Endothelial cell of umbilical vein (primary cell): ENCODE results near the gene VIPR2. TPM values are rescaled to one million over a fixed set of nuclear protein-coding genes. Genes with fewer than 3 reads are reported as not detected.

ENCODE experiments used
- BruUV-seq: library from RNA; stranded (reverse); fragments of 400-500 nt; replicated peaks from 2 replicates; lab custom pipeline; 2021; lab: Mats Ljungman, UMichigan
- CTCF ChIA-PET: fragments of 300-600, 350-600 bp; sonication (Branson Sonifier 250); formaldehyde crosslinking; loops from one replicate; lab custom pipeline; 2021; ENCODE audit warnings: antibody characterized with exemption, inconsistent platforms; lab: Charles Lee
- POLR2A ChIA-PET: fragments of 300-600, 350-600 bp; sonication (Branson Sonifier 250); formaldehyde crosslinking; loops from one replicate; lab custom pipeline; 2021; ENCODE audit warnings: antibody characterized with exemption, inconsistent platforms; lab: Charles Lee
- DNase-seq: peaks from one replicate; pipeline ENCODE4 v3.0.0-alpha.2; 2011; ENCODE audit warnings: low read depth, low spot score
- FAIRE-seq: peaks from 2 replicates; lab custom pipeline; 2011; peaks lifted over from hg19 to GRCh38; lab: Jason Lieb, UNC
- H2AFZ ChIP-seq: 2 replicates; pipeline ENCODE4 v1.6.0; 2012; ENCODE audit warnings: low read depth, low read length, control low read depth, inconsistent platforms
- H3K27ac ChIP-seq: 2 replicates; pipeline ENCODE4 v1.5.1; 2011; ENCODE audit warnings: low read depth, mild to moderate bottlenecking, control low read depth, low read length, moderate library complexity; ENCODE audit not compliant: insufficient read depth
- H3K27me3 ChIP-seq, 2 experiments: 2 replicates each; pipeline versions ENCODE4 v1.6.0 to v1.6.1; 2011; ENCODE audit warnings: low read length in 2 of 2, mixed read lengths in 1 of 2; ENCODE audit not compliant: control insufficient read depth in 2 of 2, insufficient read depth in 2 of 2
- H3K36me3 ChIP-seq, 2 experiments: 2 replicates in 1 of 2; 3 replicates in 1 of 2; pipeline ENCODE4 v1.5.1; 2011; ENCODE audit warnings: low read length in 2 of 2, mild to moderate bottlenecking in 1 of 2, moderate library complexity in 1 of 2; ENCODE audit not compliant: control insufficient read depth in 2 of 2, insufficient read depth in 2 of 2; ENCODE audit errors: extremely low read depth in 1 of 2
- H3K4me1 ChIP-seq: 3 replicates; pipeline ENCODE4 v1.5.1; 2011; ENCODE audit warnings: mild to moderate bottlenecking, low read length; ENCODE audit not compliant: control insufficient read depth, insufficient read depth; ENCODE audit errors: extremely low read depth
- H3K4me2 ChIP-seq: 2 replicates; pipeline ENCODE4 v1.6.1; 2011; ENCODE audit warnings: low read length, control low read depth, mixed read lengths; ENCODE audit not compliant: insufficient read depth
- H3K4me3 ChIP-seq, 3 experiments: fragments of 200-600 bp in 1 of 3; sonication (generic), shearing (Covaris generic) in 1 of 3; replicated peaks in 1 of 3; 2 replicates each; pipeline ENCODE4 v1.5.1; 2011 to 2016; ENCODE audit warnings: control low read depth in 3 of 3, low read length in 3 of 3, mild to moderate bottlenecking in 2 of 3, inconsistent platforms in 1 of 3, low read depth in 1 of 3, moderate library complexity in 1 of 3; ENCODE audit not compliant: insufficient read depth in 1 of 3
- H3K79me2 ChIP-seq: 2 replicates; pipeline ENCODE4 v1.6.0; 2012; ENCODE audit warnings: low read length, inconsistent platforms; ENCODE audit not compliant: control insufficient read depth, insufficient read depth
- H3K9ac ChIP-seq: replicated peaks from 2 replicates; pipeline ENCODE3; 2011; ENCODE audit warnings: low read length, control low read depth; ENCODE audit not compliant: insufficient read depth; ENCODE audit errors: extremely low read depth
- H3K9me1 ChIP-seq: replicated peaks from 3 replicates; pipeline ENCODE4 v1.6.0; 2011; ENCODE audit warnings: mild to moderate bottlenecking, low read length; ENCODE audit not compliant: control insufficient read depth, insufficient read depth; ENCODE audit errors: extremely low read depth
- H3K9me3 ChIP-seq: replicated peaks from 2 replicates; pipeline ENCODE4 v1.5.1; 2012; ENCODE audit warnings: low read length, inconsistent platforms; ENCODE audit not compliant: control insufficient read depth, insufficient read depth
- H4K20me1 ChIP-seq: replicated peaks from 2 replicates; pipeline ENCODE3; 2011; ENCODE audit warnings: mild to moderate bottlenecking, low read length; ENCODE audit not compliant: control insufficient read depth, insufficient read depth; ENCODE audit errors: extremely low read depth
- CTCF ChIP-seq, 2 donors: IDR thresholded peaks; 1 replicate in 1 of 2; 2 replicates in 1 of 2; pipeline ENCODE4 v1.5.1; 2011; ENCODE audit warnings: low read length in 2 of 2, mild to moderate bottlenecking in 2 of 2, moderate library complexity in 2 of 2, control low read depth in 1 of 2, inconsistent platforms in 1 of 2, low read depth in 1 of 2; ENCODE audit not compliant: insufficient read depth in 1 of 2; ENCODE audit errors: extremely low read depth in 1 of 2
- EZH2 ChIP-seq: IDR thresholded peaks from 2 replicates; pipeline ENCODE4 v1.6.1; 2012; ENCODE audit warnings: borderline replicate concordance, low read depth, mild to moderate bottlenecking, moderate library complexity, low read length, inconsistent platforms; ENCODE audit not compliant: severe bottlenecking
- FOS ChIP-seq: IDR thresholded peaks from 2 replicates; pipeline ENCODE4 v1.6.1; 2011; ENCODE audit warnings: mild to moderate bottlenecking, low read length, moderate library complexity, borderline replicate concordance; ENCODE audit not compliant: insufficient read depth
- GATA2 ChIP-seq: IDR thresholded peaks from 2 replicates; pipeline ENCODE4 v1.7.0; 2011; ENCODE audit warnings: low read depth, mild to moderate bottlenecking, moderate library complexity, mixed read lengths, low read length; ENCODE audit not compliant: insufficient read length, insufficient read depth
- JUN ChIP-seq: IDR thresholded peaks from 2 replicates; pipeline ENCODE4 v1.6.1; 2011; ENCODE audit warnings: borderline replicate concordance, low read depth; ENCODE audit not compliant: insufficient read length, insufficient read depth
- MYC ChIP-seq: IDR thresholded peaks from one replicate; pipeline ENCODE4 v1.6.1; 2011; ENCODE audit warnings: mild to moderate bottlenecking, low read depth, low read length
- POLR2A ChIP-seq: IDR thresholded peaks from 2 replicates; pipeline ENCODE4 v1.6.1; 2012; ENCODE audit warnings: low read depth, mild to moderate bottlenecking, control low read depth, low read length
- POLR2AphosphoS5 ChIP-seq: IDR thresholded peaks from 2 replicates; pipeline ENCODE4 v1.6.1; 2012; ENCODE audit warnings: low read depth, mild to moderate bottlenecking, control low read depth, low read length, moderate library complexity; ENCODE audit not compliant: insufficient read depth
- dilution Hi-C: fragments of 300-500 bp; cut with MboI; formaldehyde crosslinking; loops from one replicate; pipeline ENCODE4 v1.15.0; 2019; ENCODE audit warnings: low sequenced_read_pairs; ENCODE audit not compliant: extremely low pct_ligation_motif_present
- intact Hi-C: fragments of 100-400 bp; cut with micrococcal nuclease; formaldehyde crosslinking; loops from one replicate; pipeline ENCODE4 v1.10.0; 2022
- polyA plus RNA-seq, 4 experiments: library from polyadenylated mRNA; depleted of rRNA in 3 of 4; stranded (reverse) in 3 of 4; unstranded in 1 of 4; fragments of >200 nt; gene quantifications; 2 replicates each; pipeline versions ENCODE4 v1.2.1 to v1.2.3, GENCODE V29; 2011 to 2012; ENCODE audit warnings: missing spikeins in 1 of 4
- total RNA-seq: library from RNA; stranded (reverse); gene quantifications from 2 replicates; pipeline ENCODE4 v1.2.3, GENCODE V29; 2021
- TF ChIP-seq, protein P1 (sequence below): IDR thresholded peaks from 2 replicates; pipeline ENCODE4 v1.6.1; 2011; ENCODE audit not compliant: insufficient read depth, insufficient read length

Gene VIPR2
- total and polyA plus RNA-seq, 2 donors (not counting 3 experiments of a cell fraction or from before 2014, with no cell fraction given) = not detected

GRCh38 chr7:159042581-159043101 is 102.0 kb downstream of the VIPR2 start:
- Histone ChIP-seq H4K20me1 (no peaks in the 10 kb centered on the region), H3K79me2 (no peaks in the 10 kb centered on the region), H3K36me3 (no peaks in the 10 kb centered on the region), H3K27ac (no peak overlapping the region), H3K27me3 (no peaks in the 10 kb centered on the region), H2AFZ (no peak overlapping the region), H3K4me3 (no peak overlapping the region), H3K9me3 (no peaks in the 10 kb centered on the region), H3K4me1 (no peaks in the 10 kb centered on the region), H3K9ac (no peak overlapping the region), H3K4me2 (no peak overlapping the region), H3K9me1 (no peaks in the 10 kb centered on the region)
- TF ChIP-seq EZH2 = no peak
- TF ChIP-seq, protein P1, sequence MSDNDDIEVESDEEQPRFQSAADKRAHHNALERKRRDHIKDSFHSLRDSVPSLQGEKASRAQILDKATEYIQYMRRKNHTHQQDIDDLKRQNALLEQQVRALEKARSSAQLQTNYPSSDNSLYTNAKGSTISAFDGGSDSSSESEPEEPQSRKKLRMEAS = no peak
- ChIA-PET CTCF (no interaction called here), POLR2A (no interaction called here)
- FAIRE-seq (no peak), DNase-seq (no peak)
- intact Hi-C loops (no loop called here), dilution Hi-C loops (no loop called here)
- no TSS peak for BruUV-seq

- TF ChIP-seq MYC (no peak), JUN (no peak), GATA2 (no peak), EZH2 (no peak), CTCF (IDR thresholded peaks at IDR 0.05; ENCODE audit: extremely low read depth in 1 of 2, insufficient read depth in 1 of 2, low read depth in 1 of 2, low read length in 2 of 2) (no peak), FOS (no peak), POLR2AphosphoS5 (no peak), POLR2A (no peak)
- TF ChIP-seq, protein P1 = no peak
- CTCF ChIA-PET = no interaction called here
- no peak overlapping the region for H3K9ac ChIP-seq
- intact Hi-C loops = no loop called here
- no peaks in the 10 kb centered on the region for H3K9me3 ChIP-seq
- H3K4me3 ChIP-seq = no peak overlapping the region
- H3K4me2 ChIP-seq = no peak overlapping the region
- no peaks in the 10 kb centered on the region for H3K4me1 ChIP-seq
- H3K27me3 ChIP-seq = no peaks in the 10 kb centered on the region
- H3K79me2 ChIP-seq = no peaks in the 10 kb centered on the region
- H2AFZ ChIP-seq = no peak overlapping the region
- H3K27ac ChIP-seq = no peak overlapping the region
- BruUV-seq = no TSS peak
- no peaks in the 10 kb centered on the region for H3K36me3 ChIP-seq
- H4K20me1 ChIP-seq = no peaks in the 10 kb centered on the region
- POLR2A ChIA-PET = no interaction called here
- DNase-seq (no peak), FAIRE-seq (no peak)
- dilution Hi-C loops = no loop called here
- no peaks in the 10 kb centered on the region for H3K9me1 ChIP-seq
Observed at GRCh38 chr7:159042103-159042502, 102.6 kb downstream of the VIPR2 start.
